GM18511 (cell line): ENCODE data around the gene STAC.
"Not testable (repeated sequence)": the region's sequence is repeated elsewhere in the genome, so short reads cannot be mapped to it uniquely, and the experiment has no call there.

Experiments
- ATAC-seq: cut with Tn5 transposase; IDR thresholded peaks from one replicate; pipeline ENCODE4 v1.9.1; 2021; ENCODE audit warnings: mild to moderate bottlenecking, moderate library complexity; ENCODE audit not compliant: unreplicated experiment

STAC gene

DNA sequence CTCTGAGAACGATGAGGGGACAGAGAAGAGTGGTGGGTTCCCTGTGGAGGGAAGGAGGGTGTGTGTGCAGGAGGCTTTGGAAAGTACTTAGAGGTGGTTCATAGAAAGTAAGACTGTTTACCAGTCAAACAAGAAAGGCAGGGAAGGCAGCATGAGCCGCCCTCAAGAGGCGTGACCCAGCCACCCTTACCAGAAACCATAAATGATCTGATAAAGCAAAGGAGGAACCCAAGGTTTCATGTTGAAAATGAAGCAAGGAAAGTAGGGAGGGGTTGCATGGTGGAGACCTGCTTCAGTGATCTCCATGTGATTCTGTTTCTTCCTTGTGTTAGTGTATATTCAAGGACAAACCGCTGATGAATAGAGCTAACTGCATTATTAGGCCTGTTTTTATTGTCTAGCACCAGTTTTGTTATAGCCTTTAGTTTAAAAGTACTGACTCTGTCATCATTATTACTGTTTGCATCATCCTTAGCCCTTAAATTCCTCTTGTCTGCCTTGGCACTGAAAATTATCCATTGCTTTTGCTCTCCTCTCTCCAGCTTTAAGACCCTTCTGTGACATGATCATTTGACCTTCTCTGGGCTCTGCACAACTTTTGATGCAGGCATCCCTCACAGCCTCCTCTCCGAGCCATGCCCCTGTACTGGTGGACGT, 96.1 kb downstream of the STAC start:
- no peak for ATAC-seq

DNA sequence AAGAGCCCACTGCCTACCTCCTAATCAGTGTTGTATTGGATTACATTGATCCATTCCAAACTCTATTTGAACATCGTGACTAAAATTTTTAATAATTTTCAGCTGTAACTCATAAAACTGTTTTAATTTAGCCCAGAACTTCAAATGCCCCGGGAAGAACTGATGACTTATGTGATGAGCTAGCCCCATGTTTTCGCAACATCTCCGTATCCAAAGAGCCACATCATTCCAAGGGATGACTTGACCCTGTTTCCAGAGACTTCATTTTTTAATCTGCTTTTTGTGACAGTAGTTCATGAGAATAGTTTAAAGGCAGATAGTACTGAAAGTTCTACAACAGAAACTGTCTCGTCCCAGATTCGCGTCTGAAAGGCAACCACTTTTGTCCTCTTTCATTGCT, 97.4 kb downstream of the STAC start:
- no peak for ATAC-seq

DNA sequence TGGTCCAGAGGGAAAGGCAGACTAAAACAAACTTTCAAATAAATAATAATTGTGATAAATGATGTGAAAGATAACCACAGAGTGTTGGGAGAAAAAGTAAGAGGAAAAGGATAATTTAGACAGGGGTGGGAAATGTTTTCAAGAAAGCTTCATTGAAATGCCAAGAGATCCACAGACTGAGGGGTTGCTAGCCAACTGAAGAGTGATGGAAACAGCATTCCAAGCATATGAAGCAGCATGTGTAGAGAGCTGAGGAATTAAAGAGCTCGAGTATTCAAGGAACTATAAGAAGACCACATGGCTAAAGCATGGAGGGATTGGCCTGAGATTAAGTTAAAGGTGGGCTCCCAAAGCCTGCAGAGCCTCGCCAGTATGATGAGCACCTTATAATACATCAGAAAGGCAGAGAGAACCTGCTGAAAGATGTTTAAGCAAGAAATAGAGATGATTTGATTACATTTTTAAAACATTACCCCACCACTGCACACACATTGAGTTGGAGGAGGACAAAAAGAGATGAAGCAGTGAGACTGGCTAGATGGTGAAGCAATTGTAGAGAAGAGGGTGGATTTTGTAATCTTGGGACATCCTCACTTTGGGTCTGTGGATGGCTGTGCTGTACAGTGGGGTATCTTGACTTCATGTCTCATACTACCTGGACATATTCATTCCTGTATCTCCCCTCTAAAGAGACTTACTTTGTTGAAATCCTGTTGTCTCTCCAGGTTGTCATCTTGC, 100.8 kb downstream of the STAC start:
- ATAC-seq = no peak

GRCh38 chr3:36482256-36482655, 102.0 kb downstream of the STAC start:
- no peak for ATAC-seq

- no peak for ATAC-seq
Measured at GRCh38 chr3:36482880-36483279, 102.6 kb downstream of the STAC start.

DNA sequence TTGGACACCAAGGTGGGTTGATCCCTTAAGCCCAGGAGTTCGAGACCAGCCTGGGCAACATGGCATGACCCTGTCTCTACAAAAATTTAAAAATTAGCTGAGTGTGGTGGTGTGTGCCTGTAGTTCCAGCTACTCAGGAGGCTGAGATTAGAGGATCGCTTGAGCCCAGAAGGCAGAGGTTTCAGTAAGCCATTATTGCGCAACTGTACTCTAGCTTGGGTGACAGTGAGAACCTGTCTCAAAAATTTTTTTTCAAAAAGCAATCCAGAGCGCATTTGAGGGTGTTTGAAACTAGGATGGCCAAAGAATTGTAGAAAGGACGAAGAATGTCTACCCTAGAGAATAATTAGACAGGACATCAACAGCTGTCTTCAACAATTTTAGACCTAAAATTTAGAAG, 103.4 kb downstream of the STAC start:
- no peak for ATAC-seq

- no peak for ATAC-seq
Measured at GRCh38 chr3:36484386-36484785, 104.1 kb downstream of the STAC start.

DNA sequence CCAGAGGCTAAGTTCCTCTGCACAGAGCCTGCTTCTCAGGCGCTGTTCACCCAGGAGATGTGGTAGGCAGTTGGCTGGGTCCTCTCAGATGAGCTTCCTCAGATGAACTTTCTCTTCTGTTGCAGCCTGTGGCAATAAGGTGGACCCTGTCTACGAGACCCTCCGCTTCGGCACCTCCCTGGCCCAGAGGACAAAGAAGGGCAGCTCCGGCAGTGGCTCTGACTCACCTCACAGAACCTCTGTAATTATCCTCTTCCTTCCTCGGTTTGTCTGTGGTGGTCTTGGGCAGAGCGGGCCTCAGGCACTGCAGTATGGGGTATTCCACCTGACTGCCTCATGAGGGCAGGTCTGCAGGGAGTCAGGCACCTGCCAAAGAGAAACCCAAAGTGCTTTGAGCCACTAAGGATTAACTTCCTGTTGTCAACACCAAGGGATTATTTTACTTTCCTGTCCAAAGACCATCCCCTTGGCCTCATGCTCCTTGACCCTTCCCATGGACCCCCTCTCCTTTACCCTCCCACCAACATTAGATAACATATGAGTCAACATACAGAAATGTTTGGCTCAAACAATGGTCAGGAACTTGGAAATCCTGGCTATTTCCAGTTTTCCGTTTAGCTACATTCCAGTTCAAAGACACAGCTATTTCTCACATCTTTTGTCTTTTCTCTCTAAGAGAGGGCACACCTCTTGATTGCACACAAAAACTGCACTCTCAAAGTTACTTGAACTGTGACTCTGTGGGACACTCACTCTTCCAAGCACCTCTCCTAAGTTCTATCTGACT, 105.9 kb downstream of the STAC start:
- no peak for ATAC-seq

DNA sequence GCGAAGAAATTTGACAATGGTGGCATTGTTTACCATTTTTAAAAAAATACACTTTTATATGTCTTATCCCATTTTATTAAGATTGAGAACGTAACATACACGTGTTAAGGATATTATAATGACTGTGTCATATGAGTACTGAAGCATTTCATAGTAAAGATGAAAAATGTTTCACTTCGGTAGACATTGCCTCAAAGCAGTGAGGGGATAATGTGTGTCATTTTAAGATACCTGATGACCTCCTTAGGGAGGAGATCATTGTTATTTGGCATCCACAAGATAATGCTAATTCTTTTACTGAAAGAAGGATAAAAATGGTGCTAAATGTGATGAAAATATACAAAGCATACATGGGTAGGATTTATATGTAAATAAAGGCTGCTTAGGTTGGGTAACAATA, 107.3 kb downstream of the STAC start:
- no peak for ATAC-seq

DNA sequence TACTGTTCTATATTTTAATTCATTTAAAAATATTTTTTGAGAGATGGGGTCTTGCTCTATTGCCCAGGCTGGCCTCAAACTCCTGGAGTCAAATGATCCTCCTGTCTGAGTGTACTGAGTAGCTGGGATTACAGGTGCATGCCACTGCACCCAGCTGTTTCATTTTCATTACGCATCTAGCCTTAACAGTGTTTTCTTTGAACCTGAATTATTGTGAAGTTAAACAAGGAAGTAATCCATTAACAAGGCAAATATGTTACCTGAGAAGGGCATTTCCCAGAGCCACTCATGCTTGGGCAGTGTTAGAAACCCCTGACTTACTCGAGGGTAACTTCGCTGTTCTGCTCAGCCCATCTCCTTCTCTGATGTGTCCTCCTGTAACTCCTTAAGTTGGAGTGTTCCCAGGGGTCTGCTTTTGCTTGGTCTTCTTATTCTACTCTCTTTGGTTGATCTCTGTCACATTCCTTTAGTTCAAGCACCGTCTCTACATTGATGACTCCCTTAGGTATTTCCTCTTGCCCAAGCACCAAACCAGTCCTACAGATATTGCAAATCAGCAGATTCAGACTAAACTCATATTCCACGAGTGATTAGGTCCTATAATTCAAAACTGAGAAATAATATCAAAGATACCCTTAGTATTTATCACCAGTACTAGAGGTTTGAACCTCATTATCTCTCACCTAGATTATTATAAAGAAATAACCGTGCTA, 107.9 kb downstream of the STAC start:
- no peak for ATAC-seq

GRCh38 chr3:36489101-36489500, 108.8 kb downstream of the STAC start:
- no peak for ATAC-seq

DNA sequence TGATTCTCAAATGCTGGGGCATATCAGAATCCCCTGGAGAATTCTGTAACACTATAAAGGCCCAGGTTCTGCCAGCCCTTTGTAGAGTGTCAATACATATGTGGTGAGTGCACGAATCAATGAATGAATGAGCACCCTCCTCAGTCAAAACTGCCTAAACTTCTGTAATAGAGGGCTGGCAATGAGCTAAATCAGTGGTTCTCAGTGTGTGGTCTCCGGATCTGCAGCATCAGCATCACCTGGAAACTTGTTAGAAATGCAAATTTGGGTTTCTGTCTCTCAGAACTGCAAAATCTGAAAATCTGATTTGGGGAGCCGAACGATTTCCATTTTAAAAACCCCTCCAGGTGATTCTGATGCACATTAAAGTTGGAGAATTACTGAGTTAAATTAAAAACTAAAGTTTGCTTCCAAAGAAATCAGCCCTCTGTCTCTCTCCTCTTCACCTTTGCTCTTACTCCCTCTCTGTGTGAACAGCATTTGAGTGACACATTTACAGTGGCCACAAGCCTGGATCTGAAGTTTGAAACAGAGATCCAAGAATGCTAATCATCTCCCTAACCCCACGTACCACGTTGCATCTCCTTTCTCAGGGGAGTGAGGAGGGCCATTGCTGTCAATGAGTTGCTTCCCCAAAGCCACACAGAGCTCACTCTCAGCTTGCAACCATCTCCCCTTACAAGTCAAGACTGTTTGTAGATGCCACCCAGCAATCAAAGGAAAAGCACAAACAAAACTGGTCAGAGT, 109.5 kb downstream of the STAC start:
- ATAC-seq = no peak

DNA sequence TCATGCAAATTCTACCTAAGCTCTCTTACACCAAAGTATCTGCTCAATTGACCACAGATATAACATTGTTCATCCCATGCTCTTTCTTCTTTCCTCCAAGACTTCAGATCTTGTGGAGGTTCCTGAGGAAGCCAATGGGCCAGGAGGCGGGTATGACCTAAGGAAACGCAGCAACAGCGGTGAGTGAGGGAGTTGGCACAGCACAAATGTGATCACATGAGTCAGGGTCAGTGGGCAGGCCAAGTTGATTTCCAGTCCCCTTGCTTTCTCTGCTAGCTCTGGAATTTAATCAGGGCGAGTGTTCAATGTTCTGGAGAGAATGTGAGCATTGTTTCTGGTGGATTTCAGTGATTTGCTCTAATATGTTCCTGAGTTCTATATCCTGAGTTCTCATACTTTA, 112.7 kb downstream of the STAC start:
- ATAC-seq = no peak

GRCh38 chr3:36494461-36495109, 114.3 kb downstream of the STAC start:
- no peak for ATAC-seq

- no peak for ATAC-seq
Measured at GRCh38 chr3:36496684-36497633, 116.7 kb downstream of the STAC start.

GRCh38 chr3:36500053-36500452, 119.7 kb downstream of the STAC start:
- ATAC-seq = not testable (repeated sequence)

GRCh38 chr3:36501616-36502015, 121.3 kb downstream of the STAC start:
- no peak for ATAC-seq

- no peak for ATAC-seq
Measured at GRCh38 chr3:36505393-36505792, 125.1 kb downstream of the STAC start.
